Measurements from ENCODE around the gene CD74. TPM values are rescaled to one million over a fixed set of nuclear protein-coding genes. Genes with fewer than 3 reads are reported as not detected.

Gene CD74
- total and polyA plus RNA-seq, 2 of the 13 experiments (the other 11 are each of a cell fraction or from before 2014, with no cell fraction given), result 34.1 to 84.4 TPM

DNA sequence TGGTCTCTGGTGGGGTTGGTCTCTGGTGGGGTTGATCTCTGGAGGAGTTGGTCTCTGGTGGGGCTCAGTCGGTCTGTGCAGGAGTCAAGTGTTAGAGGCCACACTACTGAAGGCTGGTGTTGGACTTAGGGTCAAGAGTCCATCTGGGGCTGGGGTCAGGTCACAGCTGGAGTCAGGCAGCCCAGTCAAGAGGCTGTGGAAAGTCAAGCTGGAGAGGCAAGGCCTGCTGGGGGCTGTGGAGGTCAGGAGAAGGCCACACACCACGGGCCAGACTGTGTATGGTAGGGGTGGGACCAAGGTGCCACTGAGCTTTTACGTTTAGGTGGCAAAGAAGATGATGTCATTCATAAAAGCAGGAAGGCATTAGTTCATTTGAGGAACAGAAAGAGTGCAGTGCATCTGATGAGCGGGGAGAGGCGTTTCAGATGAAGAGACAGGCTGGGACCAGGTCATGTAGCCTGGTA lies 16.7 kb upstream of the CD74 start (continued):
- TF ChIP-seq, protein P1, sequence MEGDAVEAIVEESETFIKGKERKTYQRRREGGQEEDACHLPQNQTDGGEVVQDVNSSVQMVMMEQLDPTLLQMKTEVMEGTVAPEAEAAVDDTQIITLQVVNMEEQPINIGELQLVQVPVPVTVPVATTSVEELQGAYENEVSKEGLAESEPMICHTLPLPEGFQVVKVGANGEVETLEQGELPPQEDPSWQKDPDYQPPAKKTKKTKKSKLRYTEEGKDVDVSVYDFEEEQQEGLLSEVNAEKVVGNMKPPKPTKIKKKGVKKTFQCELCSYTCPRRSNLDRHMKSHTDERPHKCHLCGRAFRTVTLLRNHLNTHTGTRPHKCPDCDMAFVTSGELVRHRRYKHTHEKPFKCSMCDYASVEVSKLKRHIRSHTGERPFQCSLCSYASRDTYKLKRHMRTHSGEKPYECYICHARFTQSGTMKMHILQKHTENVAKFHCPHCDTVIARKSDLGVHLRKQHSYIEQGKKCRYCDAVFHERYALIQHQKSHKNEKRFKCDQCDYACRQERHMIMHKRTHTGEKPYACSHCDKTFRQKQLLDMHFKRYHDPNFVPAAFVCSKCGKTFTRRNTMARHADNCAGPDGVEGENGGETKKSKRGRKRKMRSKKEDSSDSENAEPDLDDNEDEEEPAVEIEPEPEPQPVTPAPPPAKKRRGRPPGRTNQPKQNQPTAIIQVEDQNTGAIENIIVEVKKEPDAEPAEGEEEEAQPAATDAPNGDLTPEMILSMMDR (CRISPR knock-in tag; IDR thresholded peaks at IDR 0.05), result no peak
- TF ChIP-seq, protein P2, sequence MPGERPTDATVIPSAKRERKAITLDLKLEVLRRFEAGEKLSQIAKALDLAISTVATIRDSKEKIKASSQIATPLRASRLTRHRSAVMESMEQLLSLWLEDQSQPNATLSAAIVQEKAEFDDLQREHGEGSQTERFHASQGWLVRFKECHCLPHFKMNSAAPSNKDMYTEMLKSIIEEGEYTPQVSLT (CRISPR knock-in tag; IDR thresholded peaks at IDR 0.05; ENCODE audit: borderline replicate concordance, low read depth), result no peak
- TF ChIP-seq ZNF451 (CRISPR knock-in tag; IDR thresholded peaks at IDR 0.05) (no peak), ZNF292 (CRISPR knock-in tag; IDR thresholded peaks at IDR 0.05; ENCODE audit: borderline replicate concordance, low read depth) (peak; percentile 38; the same call in 1 of the 2 replicates), ZNF883 (CRISPR knock-in tag; IDR thresholded peaks at IDR 0.05; ENCODE audit: not compliant biosample characterization) (no peak), RFXAP (CRISPR knock-in tag; IDR thresholded peaks at IDR 0.05; ENCODE audit: borderline replicate concordance) (no peak), ZBTB1 (CRISPR knock-in tag; IDR thresholded peaks at IDR 0.05; ENCODE audit: borderline replicate concordance) (no peak), ZNF616 (CRISPR knock-in tag; IDR thresholded peaks at IDR 0.05; ENCODE audit: low read depth) (no peak), MTA3 (CRISPR knock-in tag; IDR thresholded peaks at IDR 0.05) (no peak), RAD51 (IDR thresholded peaks at IDR 0.05; ENCODE audit: borderline replicate concordance) (no peak), FOXA1 (IDR thresholded peaks at IDR 0.05) (no peak), FOXA1 (CRISPR knock-in tag; IDR thresholded peaks at IDR 0.05) (no peak), ZNF557 (CRISPR knock-in tag; IDR thresholded peaks at IDR 0.05) (no peak), HCFC1 (IDR thresholded peaks at IDR 0.05; ENCODE audit: low read depth, low read length) (no peak), SOX5 (CRISPR knock-in tag; IDR thresholded peaks at IDR 0.05; ENCODE audit: borderline replicate concordance) (no peak), ZFP36 (IDR thresholded peaks at IDR 0.05; ENCODE audit: borderline replicate concordance, low read depth, low read length, partially characterized antibody) (no peak), ZNF652 (CRISPR knock-in tag; IDR thresholded peaks at IDR 0.05; ENCODE audit: borderline replicate concordance, low read depth) (no peak), ZNF17 (CRISPR knock-in tag; IDR thresholded peaks at IDR 0.05) (no peak), ZNF30 (CRISPR knock-in tag; IDR thresholded peaks at IDR 0.05) (no peak), RORA (CRISPR knock-in tag; IDR thresholded peaks at IDR 0.05) (no peak)
- TF ChIP-seq, protein P3, sequence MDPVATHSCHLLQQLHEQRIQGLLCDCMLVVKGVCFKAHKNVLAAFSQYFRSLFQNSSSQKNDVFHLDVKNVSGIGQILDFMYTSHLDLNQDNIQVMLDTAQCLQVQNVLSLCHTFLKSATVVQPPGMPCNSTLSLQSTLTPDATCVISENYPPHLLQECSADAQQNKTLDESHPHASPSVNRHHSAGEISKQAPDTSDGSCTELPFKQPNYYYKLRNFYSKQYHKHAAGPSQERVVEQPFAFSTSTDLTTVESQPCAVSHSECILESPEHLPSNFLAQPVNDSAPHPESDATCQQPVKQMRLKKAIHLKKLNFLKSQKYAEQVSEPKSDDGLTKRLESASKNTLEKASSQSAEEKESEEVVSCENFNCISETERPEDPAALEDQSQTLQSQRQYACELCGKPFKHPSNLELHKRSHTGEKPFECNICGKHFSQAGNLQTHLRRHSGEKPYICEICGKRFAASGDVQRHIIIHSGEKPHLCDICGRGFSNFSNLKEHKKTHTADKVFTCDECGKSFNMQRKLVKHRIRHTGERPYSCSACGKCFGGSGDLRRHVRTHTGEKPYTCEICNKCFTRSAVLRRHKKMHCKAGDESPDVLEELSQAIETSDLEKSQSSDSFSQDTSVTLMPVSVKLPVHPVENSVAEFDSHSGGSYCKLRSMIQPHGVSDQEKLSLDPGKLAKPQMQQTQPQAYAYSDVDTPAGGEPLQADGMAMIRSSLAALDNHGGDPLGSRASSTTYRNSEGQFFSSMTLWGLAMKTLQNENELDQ (CRISPR knock-in tag; IDR thresholded peaks at IDR 0.05; ENCODE audit: borderline replicate concordance), result no peak
- TF ChIP-seq, protein P4, sequence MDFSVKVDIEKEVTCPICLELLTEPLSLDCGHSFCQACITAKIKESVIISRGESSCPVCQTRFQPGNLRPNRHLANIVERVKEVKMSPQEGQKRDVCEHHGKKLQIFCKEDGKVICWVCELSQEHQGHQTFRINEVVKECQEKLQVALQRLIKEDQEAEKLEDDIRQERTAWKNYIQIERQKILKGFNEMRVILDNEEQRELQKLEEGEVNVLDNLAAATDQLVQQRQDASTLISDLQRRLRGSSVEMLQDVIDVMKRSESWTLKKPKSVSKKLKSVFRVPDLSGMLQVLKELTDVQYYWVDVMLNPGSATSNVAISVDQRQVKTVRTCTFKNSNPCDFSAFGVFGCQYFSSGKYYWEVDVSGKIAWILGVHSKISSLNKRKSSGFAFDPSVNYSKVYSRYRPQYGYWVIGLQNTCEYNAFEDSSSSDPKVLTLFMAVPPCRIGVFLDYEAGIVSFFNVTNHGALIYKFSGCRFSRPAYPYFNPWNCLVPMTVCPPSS (IDR thresholded peaks at IDR 0.05), result no peak
- TF ChIP-seq, protein P5, sequence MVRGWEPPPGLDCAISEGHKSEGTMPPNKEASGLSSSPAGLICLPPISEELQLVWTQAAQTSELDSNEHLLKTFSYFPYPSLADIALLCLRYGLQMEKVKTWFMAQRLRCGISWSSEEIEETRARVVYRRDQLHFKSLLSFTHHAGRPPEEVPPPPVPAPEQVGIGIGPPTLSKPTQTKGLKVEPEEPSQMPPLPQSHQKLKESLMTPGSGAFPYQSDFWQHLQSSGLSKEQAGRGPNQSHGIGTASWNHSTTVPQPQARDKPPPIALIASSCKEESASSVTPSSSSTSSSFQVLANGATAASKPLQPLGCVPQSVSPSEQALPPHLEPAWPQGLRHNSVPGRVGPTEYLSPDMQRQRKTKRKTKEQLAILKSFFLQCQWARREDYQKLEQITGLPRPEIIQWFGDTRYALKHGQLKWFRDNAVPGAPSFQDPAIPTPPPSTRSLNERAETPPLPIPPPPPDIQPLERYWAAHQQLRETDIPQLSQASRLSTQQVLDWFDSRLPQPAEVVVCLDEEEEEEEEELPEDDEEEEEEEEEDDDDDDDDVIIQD (CRISPR knock-in tag; IDR thresholded peaks at IDR 0.05; ENCODE audit: low read depth), result no peak
- TF ChIP-seq, protein P6, sequence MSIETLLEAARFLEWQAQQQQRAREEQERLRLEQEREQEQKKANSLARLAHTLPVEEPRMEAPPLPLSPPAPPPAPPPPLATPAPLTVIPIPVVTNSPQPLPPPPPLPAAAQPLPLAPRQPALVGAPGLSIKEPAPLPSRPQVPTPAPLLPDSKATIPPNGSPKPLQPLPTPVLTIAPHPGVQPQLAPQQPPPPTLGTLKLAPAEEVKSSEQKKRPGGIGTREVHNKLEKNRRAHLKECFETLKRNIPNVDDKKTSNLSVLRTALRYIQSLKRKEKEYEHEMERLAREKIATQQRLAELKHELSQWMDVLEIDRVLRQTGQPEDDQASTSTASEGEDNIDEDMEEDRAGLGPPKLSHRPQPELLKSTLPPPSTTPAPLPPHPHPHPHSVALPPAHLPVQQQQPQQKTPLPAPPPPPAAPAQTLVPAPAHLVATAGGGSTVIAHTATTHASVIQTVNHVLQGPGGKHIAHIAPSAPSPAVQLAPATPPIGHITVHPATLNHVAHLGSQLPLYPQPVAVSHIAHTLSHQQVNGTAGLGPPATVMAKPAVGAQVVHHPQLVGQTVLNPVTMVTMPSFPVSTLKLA (IDR thresholded peaks at IDR 0.05), result no peak

Data from HepG2 (cell line).